Neutrophil (primary cell): ENCODE results near the gene MEF2B.
"Not testable (repeated sequence)": the region's sequence is repeated elsewhere in the genome, so short reads cannot be mapped to it uniquely, and the experiment has no call there.

ENCODE experiments used
- H3K27ac ChIP-seq: fragments of 200-600 bp; sonication (generic); 2 replicates; pipeline ENCODE4 v1.5.1; 2016; ENCODE audit warnings: mild to moderate bottlenecking, moderate library complexity
- H3K27me3 ChIP-seq: fragments of 200-600 bp; sonication (generic); 2 replicates; pipeline ENCODE4 v1.6.0; 2016; ENCODE audit warnings: mild to moderate bottlenecking
- H3K36me3 ChIP-seq: fragments of 200-600 bp; sonication (generic); 2 replicates; pipeline ENCODE4 v1.5.1; 2017
- H3K4me1 ChIP-seq, 2 experiments: fragments of 200-600 bp in 1 of 2; sonication (generic) in 1 of 2; 1 replicate in 1 of 2; 2 replicates in 1 of 2; pipeline versions ENCODE4 v1.5.1 to v1.6.1; 2013 to 2016; ENCODE audit warnings: low read depth in 1 of 2, low read length in 1 of 2, mild to moderate bottlenecking in 1 of 2, moderate library complexity in 1 of 2; ENCODE audit not compliant: control insufficient read depth in 1 of 2, insufficient read depth in 1 of 2
- H3K4me3 ChIP-seq, 2 experiments: fragments of 200-600 bp in 1 of 2; sonication (generic) in 1 of 2; 1 replicate in 1 of 2; 2 replicates in 1 of 2; pipeline ENCODE4 v1.5.1; 2013 to 2016; ENCODE audit warnings: low read depth in 1 of 2, low read length in 1 of 2, mild to moderate bottlenecking in 1 of 2, moderate library complexity in 1 of 2
- H3K9me3 ChIP-seq: fragments of 200-600 bp; sonication (generic); 2 replicates; pipeline ENCODE4 v1.5.1; 2016
- CTCF ChIP-seq: fragments of 200-600 bp; sonication (generic); IDR thresholded peaks from 2 replicates; pipeline ENCODE4 v1.5.1; 2016; ENCODE audit warnings: antibody characterized with exemption

Gene MEF2B

GRCh38 chr19:19111967-19112580 lies 58.0 kb downstream of the MEF2B start:
- no peak overlapping the region for H3K4me3 ChIP-seq
- H3K27ac ChIP-seq: no peak overlapping the region
- no peaks in the 10 kb centered on the region for H3K9me3 ChIP-seq
- H3K4me1 ChIP-seq: peaks cover 0 to 5% of the 10 kb centered on the region in 2 experiments
- peaks cover 10% of the 10 kb centered on the region for H3K27me3 ChIP-seq
- no peak for TF ChIP-seq CTCF
- H3K36me3 ChIP-seq: no peaks in the 10 kb centered on the region

GRCh38 chr19:19111136-19111835 lies 58.8 kb downstream of the MEF2B start:
- peaks cover 0 to 5% of the 10 kb centered on the region in 2 experiments for H3K4me1 ChIP-seq
- no peak overlapping the region for H3K27ac ChIP-seq
- no peak for TF ChIP-seq CTCF
- peaks cover 10% of the 10 kb centered on the region for H3K27me3 ChIP-seq
- H3K36me3 ChIP-seq: no peaks in the 10 kb centered on the region
- no peak overlapping the region for H3K4me3 ChIP-seq
- H3K9me3 ChIP-seq: no peaks in the 10 kb centered on the region

- Histone ChIP-seq H3K27ac (no peak overlapping the region), H3K36me3 (no peaks in the 10 kb centered on the region), H3K4me3 (no peak overlapping the region), H3K9me3 (no peaks in the 10 kb centered on the region), H3K27me3 (peaks cover 10% of the 10 kb centered on the region), H3K4me1 (peaks cover 0 to 5% of the 10 kb centered on the region in 2 experiments)
- no peak for TF ChIP-seq CTCF
These were observed 59.5 kb downstream of the MEF2B start for GRCh38 chr19:19110410-19111135.

GRCh38 chr19:19109601-19110000 lies 60.5 kb downstream of the MEF2B start:
- Histone ChIP-seq H3K4me1 (peaks cover 0 to 5% of the 10 kb centered on the region in 2 experiments), H3K9me3 (no peaks in the 10 kb centered on the region), H3K27me3 (peaks cover 10% of the 10 kb centered on the region), H3K4me3 (no peak overlapping the region), H3K36me3 (no peaks in the 10 kb centered on the region), H3K27ac (no peak overlapping the region)
- no peak for TF ChIP-seq CTCF

GRCh38 chr19:19107654-19108053 lies 62.4 kb downstream of the MEF2B start:
- no peak for TF ChIP-seq CTCF
- H3K36me3 ChIP-seq: no peaks in the 10 kb centered on the region
- H3K4me3 ChIP-seq: no peak overlapping the region
- peaks cover 0 to 5% of the 10 kb centered on the region in 2 experiments for H3K4me1 ChIP-seq
- H3K9me3 ChIP-seq: no peaks in the 10 kb centered on the region
- no peak overlapping the region for H3K27ac ChIP-seq
- peaks cover 10% of the 10 kb centered on the region for H3K27me3 ChIP-seq

- not testable (repeated sequence) for H3K36me3 ChIP-seq, H3K9me3 ChIP-seq, H3K4me3 ChIP-seq, H3K4me1 ChIP-seq, H3K27ac ChIP-seq
- H3K27me3 ChIP-seq: peaks cover 10% of the 10 kb centered on the region
These were observed 63.1 kb downstream of the MEF2B start for GRCh38 chr19:19106938-19107337.
